Peyer's patch (tissue), 4 donors: Measurements from ENCODE around the gene ANKS4B. TPM values are rescaled to one million over a fixed set of nuclear protein-coding genes. Genes with fewer than 3 reads are reported as not detected.
A peak's percentile ranks its signal among the peaks of the same experiment; 100 is the strongest.

Experiments
- DNase-seq, 3 donors: peaks; one replicate each; pipeline ENCODE4 v3.0.0-alpha.2; 2017 to 2019
- H3K27ac ChIP-seq, 4 donors: fragments of 200-600 bp; sonication (generic); one replicate each; pipeline ENCODE4 v1.5.1; 2016 to 2019
- H3K27me3 ChIP-seq, 2 donors: fragments of 200-600 bp; sonication (generic); one replicate each; pipeline ENCODE4 v1.5.1; 2019
- H3K36me3 ChIP-seq, 3 donors: fragments of 200-600 bp; sonication (generic); one replicate each; pipeline ENCODE4 v1.5.1; 2016 to 2019
- H3K4me1 ChIP-seq, 4 donors: fragments of 200-600 bp; sonication (generic); one replicate each; pipeline ENCODE4 v1.5.1; 2016 to 2019
- H3K4me3 ChIP-seq, 4 donors: fragments of 200-600 bp; sonication (generic); 1 replicate in 3 of 4; 2 replicates in 1 of 4; pipeline ENCODE4 v1.5.1; 2016 to 2019; ENCODE audit warnings: mild to moderate bottlenecking in 1 of 4
- H3K9me3 ChIP-seq, 4 donors: fragments of 200-600 bp; sonication (generic); one replicate each; pipeline ENCODE4 v1.5.1; 2016 to 2019; ENCODE audit warnings: mild to moderate bottlenecking in 1 of 4
- CTCF ChIP-seq, 6 experiments: fragments of 450-650 bp in 4 of 6; fragments of 200-600 bp in 2 of 6; sonication (generic) in 1 of 6; IDR thresholded peaks; one replicate each; pipeline ENCODE4 v1.5.1; 2017 to 2019; ENCODE audit warnings: antibody characterized with exemption in 6 of 6, mild to moderate bottlenecking in 3 of 6, moderate library complexity in 1 of 6
- POLR2A ChIP-seq, 2 donors: fragments of 450-650 bp; IDR thresholded peaks; one replicate each; pipeline ENCODE4 v1.5.1; 2017; ENCODE audit warnings: antibody characterized with exemption in 2 of 2, mild to moderate bottlenecking in 2 of 2, moderate library complexity in 2 of 2
- total RNA-seq, 4 donors: library from RNA; depleted of rRNA; stranded (reverse); fragments of >200 nt; gene quantifications; one replicate each; pipeline ENCODE4 v1.1.0, GENCODE V29; 2016

ANKS4B gene
- total RNA-seq, 4 donors from 2014 or later: 24.8 to 104 (median 90.3) TPM

- H3K36me3 ChIP-seq: no peaks in the 10 kb centered on the region
- no peak overlapping the region for H3K4me3 ChIP-seq
- H3K27me3 ChIP-seq: no peaks in the 10 kb centered on the region
- H3K4me1 ChIP-seq: no peaks in the 10 kb centered on the region
- H3K27ac ChIP-seq: no peak overlapping the region
- TF ChIP-seq CTCF (IDR thresholded peaks at IDR 0.05): no peak
- TF ChIP-seq POLR2A (IDR thresholded peaks at IDR 0.05): no peak
- no peak for DNase-seq
- no peaks in the 10 kb centered on the region for H3K9me3 ChIP-seq
These were observed 6.8 kb upstream of the ANKS4B start for GRCh38 chr16:21226749-21227148.

- H3K4me3 ChIP-seq: no peak overlapping the region
- H3K27ac ChIP-seq: no peak overlapping the region
- no peaks in the 10 kb centered on the region for H3K36me3 ChIP-seq
These were observed 5.6 kb upstream of the ANKS4B start for GRCh38 chr16:21227866-21228265.

GRCh38 chr16:21228361-21228872 is 5.1 kb upstream of the ANKS4B start:
- Histone ChIP-seq H3K27me3 (no peaks in the 10 kb centered on the region), H3K4me3 (no peak overlapping the region), H3K27ac (no peak overlapping the region), H3K4me1 (no peaks in the 10 kb centered on the region), H3K9me3 (no peaks in the 10 kb centered on the region), H3K36me3 (no peaks in the 10 kb centered on the region)
- DNase-seq: no peak
- TF ChIP-seq CTCF (IDR thresholded peaks at IDR 0.05): no peak
- no peak for TF ChIP-seq POLR2A (IDR thresholded peaks at IDR 0.05)

More at GRCh38 chr16:21227866-21228265, 5.6 kb upstream of the ANKS4B start:
- Histone ChIP-seq H3K9me3 (no peaks in the 10 kb centered on the region), H3K4me1 (no peaks in the 10 kb centered on the region), H3K27me3 (no peaks in the 10 kb centered on the region)
- TF ChIP-seq CTCF (IDR thresholded peaks at IDR 0.05): no peak
- no peak for TF ChIP-seq POLR2A (IDR thresholded peaks at IDR 0.05)
- DNase-seq: no peak

GRCh38 chr16:21233045-21233520 is 416 bp upstream of the ANKS4B start:
- no peaks in the 10 kb centered on the region for H3K9me3 ChIP-seq
- H3K4me1 ChIP-seq: no peaks in the 10 kb centered on the region
- TF ChIP-seq POLR2A (IDR thresholded peaks at IDR 0.05): no peak
- no peak for TF ChIP-seq CTCF (IDR thresholded peaks at IDR 0.05)
- H3K27me3 ChIP-seq: no peaks in the 10 kb centered on the region
- peaks cover 0 to 4% (median 0%) of the 10 kb centered on the region in 3 donors for H3K36me3 ChIP-seq
- peak overlapping the region in 3 of 4 donors; percentile 15 to 88 (median 44) for H3K27ac ChIP-seq
- no peak for DNase-seq
- peak overlapping the region in 2 of 4 donors; percentile 57 to 64 for H3K4me3 ChIP-seq

- Histone ChIP-seq H3K27me3 (no peaks in the 10 kb centered on the region), H3K4me3 (peak overlapping the region in 3 of 4 donors; percentile 29 to 64 (median 57)), H3K27ac (peak overlapping the region in 3 of 4 donors; percentile 68 to 77 (median 76)), H3K9me3 (no peaks in the 10 kb centered on the region), H3K4me1 (peaks cover 0 to 4% (median 0%) of the 10 kb centered on the region in 4 donors), H3K36me3 (peaks cover 0 to 4% (median 0%) of the 10 kb centered on the region in 3 donors)
- DNase-seq: no peak
- TF ChIP-seq POLR2A (IDR thresholded peaks at IDR 0.05) (peak in 1 of 2 donors; percentile 57), CTCF (IDR thresholded peaks at IDR 0.05) (no peak)
These were observed 1.7 kb downstream of the ANKS4B start for GRCh38 chr16:21235199-21235585.
